Stimulated activated CD4-positive, alpha-beta T cell treated with anti-CD3 and anti-CD28 coated beads, TNF-alpha, amount 100 ng/mL, for 1 hour (primary cell): Measurements from ENCODE around the gene TK2.
A peak's percentile ranks its signal among the peaks of the same experiment; 100 is the strongest.
"Not testable (repeated sequence)": the region's sequence is repeated elsewhere in the genome, so short reads cannot be mapped to it uniquely, and the experiment has no call there.

Source experiments
- DNase-seq, 3 donors: peaks; one replicate each; pipeline ENCODE4 v3.0.0-alpha.2; 2020; ENCODE audit warnings: low read depth in 3 of 3, low spot score in 1 of 3

The TK2 gene

DNA sequence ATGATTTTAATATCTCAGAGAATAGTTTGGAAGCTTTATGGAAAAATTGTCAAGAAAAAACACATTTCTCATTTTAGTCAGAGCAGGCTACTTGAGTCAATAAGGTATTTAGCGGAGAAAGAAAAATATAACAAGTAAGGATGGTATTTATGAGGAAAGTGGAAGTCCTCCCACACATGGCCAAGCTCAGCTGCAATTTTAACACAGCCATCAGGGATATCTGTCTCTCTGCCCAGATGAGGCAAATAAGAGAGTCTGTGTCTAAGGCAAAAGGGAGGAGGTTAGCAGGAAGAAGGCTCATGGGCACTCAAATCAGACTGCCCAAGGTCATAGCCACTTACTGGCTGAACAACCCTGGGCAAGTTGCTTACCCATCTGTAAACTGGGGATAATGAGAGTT lies 24.2 kb upstream of the TK2 start:
- DNase-seq: no peak

DNA sequence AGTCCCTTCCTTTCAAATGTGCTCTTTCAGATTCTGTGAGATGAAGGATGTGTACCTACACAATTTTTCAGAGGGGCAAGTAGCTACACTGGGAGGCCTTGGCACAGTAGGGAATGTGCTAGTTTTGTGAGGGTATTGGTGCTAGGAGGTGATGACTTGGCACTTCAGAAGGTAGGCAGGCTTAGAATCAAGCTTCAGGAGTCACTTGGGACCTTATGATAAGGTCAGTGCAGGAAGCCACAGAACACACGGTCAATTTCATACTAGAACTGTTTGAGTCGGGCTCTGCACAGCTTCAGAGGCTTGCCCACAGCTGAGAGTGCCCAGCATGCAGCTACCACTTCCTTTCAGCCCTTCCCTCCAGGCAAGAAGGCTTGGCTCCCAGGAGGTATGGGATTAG lies 22.4 kb upstream of the TK2 start:
- DNase-seq: no peak

DNA sequence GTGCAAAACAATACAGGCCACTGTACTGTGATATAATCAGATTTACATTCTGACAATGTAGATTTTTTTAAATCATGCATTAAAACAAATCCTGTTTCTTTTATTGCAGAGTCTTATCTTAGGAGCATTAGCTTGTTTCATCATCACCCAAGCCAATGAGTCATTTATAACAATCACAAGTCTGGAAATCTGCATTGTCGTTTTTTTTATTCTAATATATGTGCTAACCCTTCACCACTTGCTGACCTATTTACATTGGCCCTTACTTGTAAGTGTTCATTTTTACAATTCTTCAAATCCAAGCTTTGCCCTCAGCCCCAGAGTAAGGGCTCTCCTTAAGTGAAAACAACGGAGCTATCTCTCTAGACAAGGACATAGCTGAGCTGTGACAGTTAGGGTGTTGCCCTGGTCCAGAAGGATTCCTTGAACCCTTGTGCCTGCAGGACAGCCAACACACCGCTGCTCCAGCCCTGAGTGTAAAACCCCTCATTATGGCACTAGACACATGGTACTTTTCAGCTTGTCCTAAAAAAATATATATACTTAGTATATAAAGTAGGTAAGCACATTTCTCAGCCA lies 20.0 kb upstream of the TK2 start:
- DNase-seq: no peak

DNA sequence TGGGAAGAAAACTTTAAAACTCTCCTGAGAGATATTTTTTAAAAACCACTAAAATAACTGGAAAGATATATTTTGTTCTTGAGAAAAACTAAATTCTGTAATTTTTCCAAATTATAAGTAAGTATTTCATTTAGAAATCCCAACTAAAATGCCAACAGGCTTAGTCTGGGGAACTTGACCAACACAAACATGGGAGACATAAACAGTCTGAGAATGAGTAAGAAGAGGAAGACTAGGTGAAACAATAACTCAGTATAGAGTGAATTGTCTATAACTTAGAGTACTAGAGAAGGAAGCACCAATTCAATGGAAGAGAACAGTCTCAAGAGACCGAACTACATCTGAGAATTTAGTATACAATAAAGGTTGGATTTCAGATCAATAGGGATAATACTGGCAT lies 19.2 kb upstream of the TK2 start:
- no peak for DNase-seq

DNA sequence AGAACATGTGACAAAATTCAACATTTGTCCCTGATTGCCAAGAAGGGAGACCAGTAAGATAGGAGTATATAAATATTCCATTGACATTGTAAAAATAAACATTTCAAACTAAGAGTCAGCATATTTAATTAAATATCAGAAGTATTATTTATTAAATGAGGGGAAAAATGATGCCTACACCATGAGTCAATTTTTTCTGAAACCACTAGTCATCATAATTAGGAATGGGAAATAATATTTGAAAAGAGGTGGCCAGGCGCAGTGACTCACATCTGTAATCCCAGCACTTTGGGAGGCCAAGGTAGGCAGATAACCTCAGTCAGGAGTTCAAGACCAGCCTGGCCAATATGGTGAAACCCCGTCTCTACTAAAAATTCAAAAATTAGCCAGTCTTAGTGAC lies 18.4 kb upstream of the TK2 start:
- DNase-seq: no peak

DNA sequence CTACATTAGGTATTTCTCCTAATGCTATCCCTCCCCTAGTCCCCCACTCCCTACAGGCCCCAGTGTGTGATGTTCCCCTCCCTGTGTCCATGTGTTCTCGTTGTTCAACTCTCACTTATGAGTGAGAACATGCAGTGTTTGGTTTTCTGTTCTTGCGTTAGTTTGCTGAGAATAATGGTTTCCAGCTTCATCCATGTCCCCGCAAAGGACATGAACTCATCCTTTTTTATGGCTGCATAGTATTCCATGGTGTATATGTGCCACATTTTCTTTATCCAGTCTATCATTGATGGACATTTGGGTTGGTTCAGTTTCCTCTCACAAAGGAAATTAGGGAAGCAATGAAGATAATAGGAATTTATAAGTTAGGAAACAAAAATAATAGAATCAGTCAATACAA lies 17.3 kb upstream of the TK2 start:
- not testable (repeated sequence) for DNase-seq

DNA sequence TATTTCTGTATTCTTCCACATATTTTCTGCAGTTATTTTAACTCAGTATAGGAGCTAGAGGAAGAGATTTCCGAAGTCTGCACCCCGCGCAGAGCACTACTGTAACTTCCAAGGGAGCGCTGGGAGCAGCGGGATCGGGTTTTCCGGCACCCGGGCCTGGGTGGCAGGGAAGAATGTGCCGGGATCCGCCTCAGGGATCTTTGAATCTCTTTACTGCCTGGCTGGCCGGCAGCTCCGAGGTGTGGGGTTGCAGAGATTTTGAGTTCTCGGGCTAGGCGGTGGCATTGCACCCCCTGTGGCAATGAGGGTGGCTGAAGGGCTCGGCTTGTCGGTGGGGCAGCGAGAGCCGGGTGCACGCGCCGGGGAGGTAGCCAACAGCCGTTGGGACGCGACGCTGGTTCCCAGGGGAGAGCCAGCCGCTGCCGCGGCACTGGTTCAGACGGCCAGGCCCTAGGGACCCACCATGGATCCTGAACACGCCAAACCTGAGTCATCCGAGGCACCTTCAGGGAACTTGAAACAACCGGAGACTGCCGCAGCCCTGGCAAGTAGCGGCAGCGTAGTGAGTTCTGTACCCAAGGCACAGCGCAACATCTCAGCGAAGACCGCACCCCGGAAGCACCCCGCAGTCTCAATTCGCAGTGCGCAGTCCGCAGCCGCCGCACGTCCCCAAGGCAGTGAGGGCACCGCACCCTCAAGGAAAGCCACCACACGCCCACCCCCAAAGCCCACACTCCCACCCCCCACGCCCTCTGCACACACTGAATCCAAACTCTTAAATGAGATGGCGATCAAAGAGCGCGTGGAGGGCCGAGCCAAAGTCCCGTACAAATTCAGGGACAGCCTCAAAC lies 16.4 kb upstream of the TK2 start, which contains the start of gene CMTM1:
CMTM1 (plus strand) TSS at position 389 of the 851 bp plus-strand sequence; CDS start at position 464, 75 bp downstream.
- no peak for DNase-seq

DNA sequence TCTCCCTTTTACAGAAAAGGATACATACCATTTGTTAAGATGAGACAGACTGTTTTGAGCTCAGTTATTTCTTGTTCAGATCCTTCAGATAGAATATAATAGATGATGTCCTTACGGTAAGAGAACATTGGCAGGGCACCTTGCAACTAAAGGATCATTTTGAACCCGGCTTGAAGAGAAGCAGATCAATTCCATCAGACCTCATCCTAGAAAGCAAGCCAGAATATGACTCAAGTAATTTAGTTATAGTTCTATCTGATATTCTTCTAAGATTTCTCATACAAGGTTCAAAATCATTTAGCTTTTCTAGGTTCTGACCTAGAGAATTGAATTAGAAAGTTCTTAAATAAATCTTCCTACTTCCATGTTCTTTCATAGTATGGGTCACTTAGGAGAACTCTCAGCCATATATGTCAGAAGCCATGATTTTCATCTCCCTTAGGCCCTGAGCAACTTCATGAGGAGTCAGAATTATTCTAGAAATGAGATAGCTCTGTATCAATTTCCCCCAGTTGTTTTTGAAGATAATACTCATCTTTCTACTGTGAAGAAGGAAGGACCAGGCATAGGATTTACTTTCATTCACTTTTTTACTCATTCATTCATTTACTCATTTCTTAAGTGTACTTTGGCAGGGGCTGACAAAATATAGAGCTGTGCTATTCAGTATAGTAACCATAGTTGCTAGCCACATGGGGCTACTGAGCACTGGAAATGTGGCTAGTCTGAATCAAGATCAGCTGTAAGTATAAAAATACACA lies 13.8 kb upstream of the TK2 start:
- no peak for DNase-seq

DNA sequence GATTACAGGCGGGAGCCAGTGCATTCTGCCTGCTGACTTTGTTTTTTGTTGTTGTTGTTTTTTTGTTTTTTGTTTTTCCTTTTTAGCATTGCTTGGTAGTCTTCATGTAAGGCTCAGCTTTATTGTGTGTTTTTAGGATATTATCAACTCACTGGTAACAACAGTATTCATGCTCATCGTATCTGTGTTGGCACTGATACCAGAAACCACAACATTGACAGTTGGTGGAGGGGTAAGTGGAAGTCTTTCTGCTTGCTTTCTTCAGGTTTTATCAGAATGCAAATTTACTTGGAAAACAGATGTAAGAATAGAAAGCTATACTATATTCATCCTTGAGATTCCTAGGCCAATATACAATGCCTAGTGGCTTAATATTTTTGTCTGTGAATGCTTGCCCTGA lies 13.1 kb upstream of the TK2 start:
- no peak for DNase-seq

DNA sequence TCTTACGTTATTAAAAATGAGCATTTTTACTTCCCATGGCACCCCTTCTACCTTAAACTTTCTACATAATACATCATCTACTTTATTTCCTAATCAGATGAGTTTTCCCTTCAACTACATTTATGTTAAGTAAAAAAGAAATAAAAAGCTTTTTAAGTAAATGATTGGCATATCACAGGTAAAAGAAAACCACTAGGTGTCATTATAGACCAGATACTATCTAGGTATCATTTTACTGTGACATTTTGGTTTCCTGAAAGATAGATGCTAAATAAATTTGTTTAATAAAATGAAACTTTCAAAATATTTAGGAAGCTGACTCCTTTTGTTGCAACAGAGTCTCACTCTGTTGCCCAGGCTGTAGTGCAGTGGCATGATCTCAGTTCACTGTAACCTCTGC lies 12.5 kb upstream of the TK2 start:
- DNase-seq: no peak

DNA sequence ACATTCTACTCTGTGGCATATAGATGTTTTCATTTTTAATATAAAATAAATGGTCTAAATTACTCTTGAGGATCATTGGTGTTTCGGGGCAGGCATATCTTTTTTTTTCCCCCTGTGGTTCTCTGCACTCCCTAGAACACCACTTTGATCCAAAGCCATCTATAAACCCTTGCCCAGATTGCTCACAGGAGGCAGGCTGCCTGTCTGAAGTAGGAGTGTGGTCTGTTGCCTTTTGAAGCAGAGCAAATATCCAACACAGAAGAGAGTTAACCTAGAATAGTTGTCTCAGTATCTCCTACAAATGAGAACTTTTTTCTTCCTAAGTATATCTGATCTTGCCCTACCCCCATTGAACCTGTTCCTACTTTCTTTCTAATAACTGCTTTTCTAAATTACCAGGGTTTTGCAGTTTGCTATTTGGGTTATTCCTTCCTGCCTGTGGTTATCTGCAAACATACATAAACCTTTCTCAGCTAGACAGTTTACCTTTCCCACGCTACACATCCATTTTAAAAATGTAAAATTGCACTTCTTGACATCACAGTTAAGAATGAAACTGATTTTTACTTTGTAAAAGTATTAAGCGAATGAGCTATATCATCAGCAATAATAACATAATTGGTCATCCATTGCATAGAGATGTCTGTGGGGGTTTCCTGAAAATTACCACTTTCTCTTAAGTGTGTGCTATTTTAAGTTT lies 11.6 kb upstream of the TK2 start:
- no peak for DNase-seq

DNA sequence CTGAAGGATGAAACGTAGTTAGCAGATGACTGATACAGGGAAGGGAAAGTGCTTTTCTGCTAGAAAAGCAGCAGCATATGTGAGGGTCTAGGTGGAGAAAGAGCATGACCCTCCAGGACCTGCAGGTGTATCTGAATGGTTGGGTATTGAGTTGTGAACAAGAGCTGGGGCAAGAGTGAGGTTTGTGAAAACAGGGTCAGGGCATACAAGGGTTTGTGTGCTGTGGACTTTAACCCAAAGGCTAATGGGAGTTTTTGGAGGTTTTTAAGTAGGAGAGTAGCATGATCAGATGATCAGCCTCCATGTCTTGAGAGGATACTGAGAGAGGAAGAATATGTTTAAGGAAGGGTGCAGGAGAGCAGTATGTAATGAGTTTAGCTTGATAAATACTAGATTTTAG lies 10.2 kb upstream of the TK2 start:
- no peak for DNase-seq

DNA sequence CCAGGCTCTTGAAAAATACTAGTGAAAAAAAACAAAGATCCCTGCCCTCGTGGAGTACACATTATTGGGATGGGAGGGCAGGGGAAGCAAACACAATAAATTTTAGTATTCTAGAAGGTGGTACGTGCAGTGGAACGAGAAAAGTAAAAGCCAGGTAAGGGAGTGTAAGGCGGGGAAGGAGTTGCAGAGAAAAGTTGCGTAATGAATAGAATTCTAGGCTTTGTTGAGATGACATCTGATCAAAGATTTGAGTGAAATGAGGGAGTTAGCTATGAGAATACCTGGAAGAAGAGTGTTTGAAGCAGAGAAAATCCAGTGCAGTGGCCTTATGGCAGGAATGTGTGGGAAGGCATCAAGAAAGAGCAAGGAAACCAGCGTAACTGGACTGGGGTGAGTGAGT lies 4.6 kb upstream of the TK2 start:
- DNase-seq: no peak

DNA sequence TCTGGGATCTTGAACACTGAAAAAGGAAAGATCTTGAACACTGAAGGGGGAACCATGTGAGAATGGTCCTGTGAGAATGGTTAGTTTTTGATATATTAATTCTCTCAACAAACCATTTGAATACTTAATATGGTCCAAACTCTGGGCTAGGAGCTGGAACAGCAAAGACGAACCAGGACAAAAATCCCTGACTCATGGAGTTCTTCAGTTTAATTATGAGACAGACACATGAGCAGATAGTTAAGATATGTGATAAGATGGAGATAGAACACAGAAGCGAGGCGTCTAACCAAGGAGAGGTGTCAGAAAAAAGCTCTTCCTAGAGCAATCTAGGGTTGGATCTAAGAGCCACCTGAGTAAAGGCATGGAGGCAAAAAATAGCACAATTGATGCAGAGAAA lies 4.1 kb upstream of the TK2 start:
- no peak for DNase-seq

DNA sequence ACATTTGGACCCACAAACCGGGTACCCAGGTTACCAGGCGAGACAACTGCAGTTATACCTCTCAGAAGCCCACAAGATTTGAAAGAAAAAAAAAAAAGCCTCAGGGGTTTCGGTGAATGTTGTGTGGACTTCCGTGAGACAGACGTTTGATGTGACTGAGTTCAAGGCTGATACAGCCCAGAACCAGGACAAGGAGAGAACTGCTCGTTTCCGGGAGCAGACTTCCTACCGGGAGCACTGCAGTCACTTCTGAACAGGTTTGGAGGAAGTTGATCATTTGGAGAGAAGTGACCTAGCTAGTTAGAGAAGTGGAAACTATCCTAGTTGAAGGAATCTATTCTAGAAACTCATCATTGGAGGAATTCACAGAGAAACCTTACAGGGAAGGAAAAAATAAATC lies 3.3 kb upstream of the TK2 start:
- no peak for DNase-seq

DNA sequence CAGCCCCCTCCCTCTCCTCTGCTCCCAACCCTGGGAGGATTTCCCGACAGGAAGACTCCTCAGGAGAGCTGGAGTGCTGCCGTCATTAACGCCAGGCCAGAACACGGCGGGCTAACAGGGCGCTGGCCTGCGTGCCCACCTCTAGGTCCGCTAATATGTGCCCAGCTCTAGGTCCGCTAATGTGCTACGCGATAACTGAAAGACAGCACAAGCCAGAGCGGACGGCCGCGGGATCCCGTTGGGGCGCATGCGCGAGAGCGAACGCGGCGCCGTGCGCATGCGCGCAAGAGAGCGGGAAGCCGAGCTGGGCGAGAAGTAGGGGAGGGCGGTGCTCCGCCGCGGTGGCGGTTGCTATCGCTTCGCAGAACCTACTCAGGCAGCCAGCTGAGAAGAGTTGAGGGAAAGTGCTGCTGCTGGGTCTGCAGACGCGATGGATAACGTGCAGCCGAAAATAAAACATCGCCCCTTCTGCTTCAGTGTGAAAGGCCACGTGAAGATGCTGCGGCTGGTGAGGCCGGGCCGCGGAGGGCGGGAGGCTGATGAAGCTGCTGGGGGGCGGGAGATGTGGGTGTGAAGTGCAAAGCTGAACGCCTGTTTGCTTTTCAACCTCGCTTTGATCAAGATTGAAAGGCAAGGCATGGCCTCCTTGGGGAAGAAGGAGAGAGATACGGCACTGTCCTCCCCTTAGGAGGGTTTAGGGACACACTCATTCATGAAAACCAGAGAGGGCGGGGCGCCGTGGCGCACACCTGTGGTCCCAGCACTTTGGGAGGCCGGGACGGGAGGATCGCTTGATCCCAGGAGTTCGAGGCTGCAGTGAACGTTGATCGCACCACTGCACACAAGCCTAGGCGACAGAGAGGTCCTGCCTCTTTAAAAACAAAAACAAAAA lies 2.6 kb upstream of the TK2 start, which contains the start of gene CKLF:
CKLF (plus strand) TSS at position 291 of the 892 bp plus-strand sequence; CDS start at position 431, 140 bp downstream.
- DNase-seq: peak; percentile 77 to 90 (median 85)

DNA sequence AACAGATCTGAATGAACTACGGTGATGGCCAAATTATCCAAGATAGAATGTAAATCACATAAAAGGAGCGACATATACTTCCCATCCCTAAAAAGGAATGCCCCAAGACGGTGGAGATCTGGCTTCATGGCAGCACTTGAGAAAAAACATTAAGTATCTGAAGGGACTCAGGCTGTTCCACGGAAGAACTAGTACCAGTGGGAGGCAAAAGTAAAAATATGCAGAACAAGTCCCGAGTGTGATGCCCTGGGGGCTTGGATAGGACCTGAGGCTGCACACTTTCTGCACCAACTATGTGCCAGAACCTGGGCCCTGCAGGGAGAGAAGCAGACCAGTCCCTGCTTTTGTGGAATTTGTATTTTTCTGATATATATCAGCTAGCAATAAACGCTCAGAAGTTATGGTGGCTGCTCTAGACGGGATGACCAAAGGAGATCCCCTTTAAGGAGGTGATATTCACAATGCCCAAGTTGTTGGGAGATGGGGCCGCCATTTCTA lies 1.9 kb upstream of the TK2 start:
- no peak for DNase-seq

DNA sequence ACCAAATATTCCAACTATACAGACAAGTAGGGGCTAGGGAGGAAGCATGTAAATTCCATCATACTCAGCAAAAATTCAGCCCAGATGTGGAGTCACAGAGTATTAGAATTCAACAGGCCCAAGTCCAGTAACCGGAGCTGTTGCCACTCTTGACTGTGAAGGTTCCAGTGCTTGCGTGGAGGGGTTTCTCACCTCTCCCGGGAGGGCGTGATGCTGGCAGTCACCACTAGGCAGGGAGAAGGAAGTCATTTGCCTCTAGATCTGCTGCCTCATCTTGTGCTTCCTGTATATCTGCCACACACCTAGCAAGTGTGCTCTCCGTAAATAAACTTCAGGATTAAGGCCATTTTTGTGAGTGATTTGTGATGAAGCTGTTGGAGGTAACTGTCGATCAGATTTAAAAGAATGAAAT lies 1.4 kb upstream of the TK2 start:
- peak in 1 of 3 donors; percentile 28 for DNase-seq

DNA sequence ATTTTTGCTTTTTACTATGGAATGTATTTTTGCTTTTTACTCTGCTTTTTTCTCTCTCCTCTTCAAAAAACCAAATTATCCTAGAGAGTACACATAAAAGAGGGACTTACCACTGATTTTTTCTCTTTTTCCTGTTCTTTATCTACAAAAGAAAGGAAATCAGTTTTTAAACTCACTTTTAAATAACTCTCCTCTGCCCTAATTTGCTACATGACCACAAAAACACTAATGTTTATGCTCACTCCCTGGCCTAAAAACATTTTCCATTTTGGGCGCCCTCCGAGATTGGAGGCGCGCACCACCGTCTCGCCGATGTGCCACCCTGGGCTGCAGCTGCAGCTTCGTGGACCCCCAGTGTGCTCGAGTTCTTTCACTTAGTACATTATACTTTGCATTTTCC lies 1.1 kb downstream of the TK2 start:
- no peak for DNase-seq

DNA sequence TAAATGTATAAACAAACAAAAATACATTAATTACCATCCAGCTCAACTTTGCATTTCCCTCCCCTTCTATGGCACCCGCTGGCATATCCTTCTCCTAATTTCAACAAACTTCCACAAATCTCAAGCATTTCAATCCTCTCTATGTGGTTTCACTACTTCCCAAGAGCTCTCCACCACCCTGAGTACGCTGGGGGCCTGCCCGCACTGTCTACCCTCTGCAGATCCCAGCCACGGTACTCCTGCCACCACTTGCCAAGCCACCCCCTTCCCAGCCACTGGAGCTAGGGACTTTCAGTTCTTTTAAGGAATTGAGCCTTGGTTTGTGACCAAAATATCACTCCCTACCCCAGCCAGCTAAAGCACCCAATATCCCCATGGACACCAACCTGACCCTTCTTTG lies 1.9 kb downstream of the TK2 start:
- DNase-seq: no peak
